ENCODE measurements around the gene PRM2. TPM values are rescaled to one million over a fixed set of nuclear protein-coding genes. Genes with fewer than 3 reads are reported as not detected.

The PRM2 gene
- total and polyA plus RNA-seq, 2 experiments from 2014 or later = not detected

DNA sequence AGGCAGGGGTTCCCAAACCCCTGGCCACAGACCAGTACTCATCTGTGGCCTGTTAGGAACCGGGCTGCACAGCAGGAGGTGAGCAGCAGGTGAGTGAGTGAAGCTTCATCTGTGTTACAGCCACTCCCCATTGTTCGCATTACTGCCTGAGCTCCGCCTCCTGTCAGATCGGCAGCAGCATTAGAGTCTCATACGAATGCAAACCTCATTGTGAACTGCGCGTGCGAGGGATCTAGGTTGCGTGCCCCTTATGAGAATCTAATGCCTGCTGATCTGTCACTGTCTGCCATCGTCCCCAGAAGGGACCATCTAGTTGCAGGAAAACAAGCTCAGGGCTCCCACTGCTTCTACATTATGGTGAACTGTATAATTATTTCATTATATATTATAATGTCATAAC, 43.9 kb upstream of the PRM2 start:
- H3K9me3 Mint-ChIP-seq = no peaks in the 10 kb centered on the region
- H3K4me1 Mint-ChIP-seq = peaks cover 27% of the 10 kb centered on the region
- no peak overlapping the region for H3K27ac Mint-ChIP-seq
- H3K36me3 Mint-ChIP-seq (ENCODE audit: low read depth) = peaks cover 16% of the 10 kb centered on the region
- Histone ChIP-seq H2AFZ (no peak overlapping the region), H4K20me1 (replicated peaks; ENCODE audit: insufficient read depth) (no peaks in the 10 kb centered on the region), H3K9me2 (ENCODE audit: insufficient read depth) (no peaks in the 10 kb centered on the region), H3K27ac (ENCODE audit: low read depth) (no peak overlapping the region), H3K36me3 (ENCODE audit: insufficient read depth) (no peaks in the 10 kb centered on the region), H3F3A (replicated peaks; ENCODE audit: low read depth) (peaks cover 30% of the 10 kb centered on the region), H3K4me2 (no peak overlapping the region), H3K4me3 (no peak overlapping the region), H3K4me1 (ENCODE audit: insufficient read depth) (peaks cover 29% of the 10 kb centered on the region), H3K27me3 (ENCODE audit: insufficient read depth) (no peaks in the 10 kb centered on the region), H3K79me2 (replicated peaks; ENCODE audit: insufficient read depth) (peaks cover 8% of the 10 kb centered on the region; the same call in 1 of the 2 replicates)
- peaks cover 23% of the 10 kb centered on the region for H3K27me3 Mint-ChIP-seq (ENCODE audit: insufficient read depth, low read depth, poor library complexity)
- DNase-seq (ENCODE audit: low spot score) (no peak), ATAC-seq (no peak)
- no peak overlapping the region for H3K4me3 Mint-ChIP-seq
- TF ChIP-seq, protein P1, sequence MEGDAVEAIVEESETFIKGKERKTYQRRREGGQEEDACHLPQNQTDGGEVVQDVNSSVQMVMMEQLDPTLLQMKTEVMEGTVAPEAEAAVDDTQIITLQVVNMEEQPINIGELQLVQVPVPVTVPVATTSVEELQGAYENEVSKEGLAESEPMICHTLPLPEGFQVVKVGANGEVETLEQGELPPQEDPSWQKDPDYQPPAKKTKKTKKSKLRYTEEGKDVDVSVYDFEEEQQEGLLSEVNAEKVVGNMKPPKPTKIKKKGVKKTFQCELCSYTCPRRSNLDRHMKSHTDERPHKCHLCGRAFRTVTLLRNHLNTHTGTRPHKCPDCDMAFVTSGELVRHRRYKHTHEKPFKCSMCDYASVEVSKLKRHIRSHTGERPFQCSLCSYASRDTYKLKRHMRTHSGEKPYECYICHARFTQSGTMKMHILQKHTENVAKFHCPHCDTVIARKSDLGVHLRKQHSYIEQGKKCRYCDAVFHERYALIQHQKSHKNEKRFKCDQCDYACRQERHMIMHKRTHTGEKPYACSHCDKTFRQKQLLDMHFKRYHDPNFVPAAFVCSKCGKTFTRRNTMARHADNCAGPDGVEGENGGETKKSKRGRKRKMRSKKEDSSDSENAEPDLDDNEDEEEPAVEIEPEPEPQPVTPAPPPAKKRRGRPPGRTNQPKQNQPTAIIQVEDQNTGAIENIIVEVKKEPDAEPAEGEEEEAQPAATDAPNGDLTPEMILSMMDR (conservative IDR thresholded peaks at IDR 0.05; ENCODE audit: low read depth in 2 of 2) = no peak
- TF ChIP-seq ZNF331 (CRISPR knock-in tag; IDR thresholded peaks at IDR 0.05; ENCODE audit: low read depth) (no peak), NANOG (IDR thresholded peaks at IDR 0.05; ENCODE audit: borderline replicate concordance) (no peak), POLR2AphosphoS5 (IDR thresholded peaks at IDR 0.05; ENCODE audit: low read depth) (no peak), EZH2phosphoT487 (IDR thresholded peaks at IDR 0.05; ENCODE audit: unreplicated experiment) (no peak), EZH2 (IDR thresholded peaks at IDR 0.05; ENCODE audit: low read depth, unreplicated experiment) (no peak), STAT1 (IDR thresholded peaks at IDR 0.05; ENCODE audit: unreplicated experiment) (no peak), ZNF114 (CRISPR knock-in tag; IDR thresholded peaks at IDR 0.05) (no peak), CREB1 (CRISPR knock-in tag; IDR thresholded peaks at IDR 0.05; ENCODE audit: low read depth) (no peak), JUNB (IDR thresholded peaks at IDR 0.05; ENCODE audit: unreplicated experiment) (no peak)
- TF ChIP-seq, protein P2, sequence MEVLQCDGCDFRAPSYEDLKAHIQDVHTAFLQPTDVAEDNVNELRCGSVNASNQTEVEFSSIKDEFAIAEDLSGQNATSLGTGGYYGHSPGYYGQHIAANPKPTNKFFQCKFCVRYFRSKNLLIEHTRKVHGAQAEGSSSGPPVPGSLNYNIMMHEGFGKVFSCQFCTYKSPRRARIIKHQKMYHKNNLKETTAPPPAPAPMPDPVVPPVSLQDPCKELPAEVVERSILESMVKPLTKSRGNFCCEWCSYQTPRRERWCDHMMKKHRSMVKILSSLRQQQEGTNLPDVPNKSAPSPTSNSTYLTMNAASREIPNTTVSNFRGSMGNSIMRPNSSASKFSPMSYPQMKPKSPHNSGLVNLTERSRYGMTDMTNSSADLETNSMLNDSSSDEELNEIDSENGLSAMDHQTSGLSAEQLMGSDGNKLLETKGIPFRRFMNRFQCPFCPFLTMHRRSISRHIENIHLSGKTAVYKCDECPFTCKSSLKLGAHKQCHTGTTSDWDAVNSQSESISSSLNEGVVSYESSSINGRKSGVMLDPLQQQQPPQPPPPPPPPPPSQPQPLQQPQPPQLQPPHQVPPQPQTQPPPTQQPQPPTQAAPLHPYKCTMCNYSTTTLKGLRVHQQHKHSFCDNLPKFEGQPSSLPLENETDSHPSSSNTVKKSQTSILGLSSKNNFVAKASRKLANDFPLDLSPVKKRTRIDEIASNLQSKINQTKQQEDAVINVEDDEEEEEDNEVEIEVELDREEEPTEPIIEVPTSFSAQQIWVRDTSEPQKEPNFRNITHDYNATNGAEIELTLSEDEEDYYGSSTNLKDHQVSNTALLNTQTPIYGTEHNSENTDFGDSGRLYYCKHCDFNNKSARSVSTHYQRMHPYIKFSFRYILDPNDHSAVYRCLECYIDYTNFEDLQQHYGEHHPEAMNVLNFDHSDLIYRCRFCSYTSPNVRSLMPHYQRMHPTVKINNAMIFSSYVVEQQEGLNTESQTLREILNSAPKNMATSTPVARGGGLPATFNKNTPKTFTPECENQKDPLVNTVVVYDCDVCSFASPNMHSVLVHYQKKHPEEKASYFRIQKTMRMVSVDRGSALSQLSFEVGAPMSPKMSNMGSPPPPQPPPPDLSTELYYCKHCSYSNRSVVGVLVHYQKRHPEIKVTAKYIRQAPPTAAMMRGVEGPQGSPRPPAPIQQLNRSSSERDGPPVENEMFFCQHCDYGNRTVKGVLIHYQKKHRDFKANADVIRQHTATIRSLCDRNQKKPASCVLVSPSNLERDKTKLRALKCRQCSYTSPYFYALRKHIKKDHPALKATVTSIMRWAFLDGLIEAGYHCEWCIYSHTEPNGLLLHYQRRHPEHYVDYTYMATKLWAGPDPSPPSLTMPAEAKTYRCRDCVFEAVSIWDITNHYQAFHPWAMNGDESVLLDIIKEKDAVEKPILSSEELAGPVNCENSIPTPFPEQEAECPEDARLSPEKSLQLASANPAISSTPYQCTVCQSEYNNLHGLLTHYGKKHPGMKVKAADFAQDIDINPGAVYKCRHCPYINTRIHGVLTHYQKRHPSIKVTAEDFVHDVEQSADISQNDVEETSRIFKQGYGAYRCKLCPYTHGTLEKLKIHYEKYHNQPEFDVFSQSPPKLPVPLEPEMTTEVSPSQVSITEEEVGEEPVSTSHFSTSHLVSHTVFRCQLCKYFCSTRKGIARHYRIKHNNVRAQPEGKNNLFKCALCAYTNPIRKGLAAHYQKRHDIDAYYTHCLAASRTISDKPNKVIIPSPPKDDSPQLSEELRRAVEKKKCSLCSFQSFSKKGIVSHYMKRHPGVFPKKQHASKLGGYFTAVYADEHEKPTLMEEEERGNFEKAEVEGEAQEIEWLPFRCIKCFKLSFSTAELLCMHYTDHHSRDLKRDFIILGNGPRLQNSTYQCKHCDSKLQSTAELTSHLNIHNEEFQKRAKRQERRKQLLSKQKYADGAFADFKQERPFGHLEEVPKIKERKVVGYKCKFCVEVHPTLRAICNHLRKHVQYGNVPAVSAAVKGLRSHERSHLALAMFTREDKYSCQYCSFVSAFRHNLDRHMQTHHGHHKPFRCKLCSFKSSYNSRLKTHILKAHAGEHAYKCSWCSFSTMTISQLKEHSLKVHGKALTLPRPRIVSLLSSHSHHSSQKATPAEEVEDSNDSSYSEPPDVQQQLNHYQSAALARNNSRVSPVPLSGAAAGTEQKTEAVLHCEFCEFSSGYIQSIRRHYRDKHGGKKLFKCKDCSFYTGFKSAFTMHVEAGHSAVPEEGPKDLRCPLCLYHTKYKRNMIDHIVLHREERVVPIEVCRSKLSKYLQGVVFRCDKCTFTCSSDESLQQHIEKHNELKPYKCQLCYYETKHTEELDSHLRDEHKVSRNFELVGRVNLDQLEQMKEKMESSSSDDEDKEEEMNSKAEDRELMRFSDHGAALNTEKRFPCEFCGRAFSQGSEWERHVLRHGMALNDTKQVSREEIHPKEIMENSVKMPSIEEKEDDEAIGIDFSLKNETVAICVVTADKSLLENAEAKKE (CRISPR knock-in tag; IDR thresholded peaks at IDR 0.05) = no peak
- TF ChIP-seq, protein P3, sequence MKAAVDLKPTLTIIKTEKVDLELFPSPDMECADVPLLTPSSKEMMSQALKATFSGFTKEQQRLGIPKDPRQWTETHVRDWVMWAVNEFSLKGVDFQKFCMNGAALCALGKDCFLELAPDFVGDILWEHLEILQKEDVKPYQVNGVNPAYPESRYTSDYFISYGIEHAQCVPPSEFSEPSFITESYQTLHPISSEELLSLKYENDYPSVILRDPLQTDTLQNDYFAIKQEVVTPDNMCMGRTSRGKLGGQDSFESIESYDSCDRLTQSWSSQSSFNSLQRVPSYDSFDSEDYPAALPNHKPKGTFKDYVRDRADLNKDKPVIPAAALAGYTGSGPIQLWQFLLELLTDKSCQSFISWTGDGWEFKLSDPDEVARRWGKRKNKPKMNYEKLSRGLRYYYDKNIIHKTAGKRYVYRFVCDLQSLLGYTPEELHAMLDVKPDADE (IDR thresholded peaks at IDR 0.05) = no peak
- TF ChIP-seq, protein P4, sequence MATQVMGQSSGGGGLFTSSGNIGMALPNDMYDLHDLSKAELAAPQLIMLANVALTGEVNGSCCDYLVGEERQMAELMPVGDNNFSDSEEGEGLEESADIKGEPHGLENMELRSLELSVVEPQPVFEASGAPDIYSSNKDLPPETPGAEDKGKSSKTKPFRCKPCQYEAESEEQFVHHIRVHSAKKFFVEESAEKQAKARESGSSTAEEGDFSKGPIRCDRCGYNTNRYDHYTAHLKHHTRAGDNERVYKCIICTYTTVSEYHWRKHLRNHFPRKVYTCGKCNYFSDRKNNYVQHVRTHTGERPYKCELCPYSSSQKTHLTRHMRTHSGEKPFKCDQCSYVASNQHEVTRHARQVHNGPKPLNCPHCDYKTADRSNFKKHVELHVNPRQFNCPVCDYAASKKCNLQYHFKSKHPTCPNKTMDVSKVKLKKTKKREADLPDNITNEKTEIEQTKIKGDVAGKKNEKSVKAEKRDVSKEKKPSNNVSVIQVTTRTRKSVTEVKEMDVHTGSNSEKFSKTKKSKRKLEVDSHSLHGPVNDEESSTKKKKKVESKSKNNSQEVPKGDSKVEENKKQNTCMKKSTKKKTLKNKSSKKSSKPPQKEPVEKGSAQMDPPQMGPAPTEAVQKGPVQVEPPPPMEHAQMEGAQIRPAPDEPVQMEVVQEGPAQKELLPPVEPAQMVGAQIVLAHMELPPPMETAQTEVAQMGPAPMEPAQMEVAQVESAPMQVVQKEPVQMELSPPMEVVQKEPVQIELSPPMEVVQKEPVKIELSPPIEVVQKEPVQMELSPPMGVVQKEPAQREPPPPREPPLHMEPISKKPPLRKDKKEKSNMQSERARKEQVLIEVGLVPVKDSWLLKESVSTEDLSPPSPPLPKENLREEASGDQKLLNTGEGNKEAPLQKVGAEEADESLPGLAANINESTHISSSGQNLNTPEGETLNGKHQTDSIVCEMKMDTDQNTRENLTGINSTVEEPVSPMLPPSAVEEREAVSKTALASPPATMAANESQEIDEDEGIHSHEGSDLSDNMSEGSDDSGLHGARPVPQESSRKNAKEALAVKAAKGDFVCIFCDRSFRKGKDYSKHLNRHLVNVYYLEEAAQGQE (IDR thresholded peaks at IDR 0.05; ENCODE audit: unreplicated experiment) = no peak
